Central memory CD8-positive, alpha-beta T cell (primary cell): ENCODE measurements around the gene ELFN1.
A peak's percentile ranks its signal among the peaks of the same experiment; 100 is the strongest.

Experiments
- ATAC-seq: fragments of 150-1000 bp; cut with Tn5 transposase; replicated peaks from 2 replicates; pipeline ENCODE4 v1.10.0; 2022; ENCODE audit warnings: mild to moderate bottlenecking, moderate FRiP score, moderate number of reproducible peaks; ENCODE audit not compliant: poor library complexity, severe bottlenecking; ENCODE audit errors: extremely low read depth
- DNase-seq, 2 donors: peaks; one replicate each; pipeline ENCODE4 v3.0.0; 2021; ENCODE audit warnings: low spot score in 2 of 2
- H3K27ac Mint-ChIP-seq: one replicate; pipeline ENCODE4 v1.8.0; 2022; ENCODE audit warnings: low read depth, mild to moderate bottlenecking, moderate library complexity, mixed read lengths
- H3K27me3 Mint-ChIP-seq: one replicate; pipeline ENCODE4 v1.8.0; 2022; ENCODE audit warnings: mixed read lengths
- H3K36me3 Mint-ChIP-seq: one replicate; pipeline ENCODE4 v1.8.0; 2022; ENCODE audit warnings: mild to moderate bottlenecking, moderate library complexity, mixed read lengths; ENCODE audit not compliant: insufficient read depth
- H3K4me1 Mint-ChIP-seq: one replicate; pipeline ENCODE4 v1.8.0; 2022; ENCODE audit warnings: mixed read lengths
- H3K4me3 Mint-ChIP-seq: one replicate; pipeline ENCODE4 v1.8.0; 2022; ENCODE audit warnings: mild to moderate bottlenecking, moderate library complexity, mixed read lengths
- H3K9me3 Mint-ChIP-seq: one replicate; pipeline ENCODE4 v1.8.0; 2022; ENCODE audit warnings: mixed read lengths

ELFN1 gene

DNA sequence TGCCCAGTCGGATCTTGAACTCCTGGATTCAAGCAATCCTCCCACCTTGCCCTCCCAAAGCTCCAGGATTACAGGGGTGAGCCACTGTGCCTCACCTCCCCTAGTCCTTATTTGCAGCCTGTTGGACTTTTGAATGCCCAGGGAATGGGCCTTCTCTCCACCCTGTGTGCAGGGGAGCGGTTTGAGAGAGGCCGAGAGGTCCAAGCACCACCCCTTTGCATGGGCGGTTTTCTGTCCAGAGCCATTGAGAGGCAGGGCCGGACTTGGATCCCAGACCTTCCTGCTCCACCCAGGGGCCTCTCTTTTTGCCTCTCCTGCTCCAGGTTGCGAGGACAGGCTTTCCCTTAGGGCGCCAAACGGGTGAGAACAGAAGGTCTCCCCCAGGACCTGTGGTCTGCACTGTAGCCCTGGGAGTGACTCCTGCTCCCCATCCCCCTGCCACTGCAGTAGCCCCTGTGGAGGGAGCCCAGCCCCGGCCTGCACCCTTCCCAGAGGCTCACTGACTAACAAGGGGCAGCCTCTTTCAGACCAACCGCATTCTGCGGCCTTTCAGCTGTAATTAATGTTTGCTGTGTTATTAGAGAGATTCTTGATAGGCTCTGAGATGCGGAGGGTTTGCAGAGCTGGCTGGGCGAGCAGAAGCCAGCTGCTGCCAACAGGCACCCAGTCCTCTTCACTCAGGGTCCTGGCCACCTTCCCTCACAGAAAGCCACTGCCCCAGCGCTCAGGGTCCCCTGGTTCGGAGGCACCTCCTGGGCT is 57.9 kb downstream of the ELFN1 start:
- H3K4me3 Mint-ChIP-seq: no peak overlapping the region
- no peaks in the 10 kb centered on the region for H3K9me3 Mint-ChIP-seq
- H3K27me3 Mint-ChIP-seq: peaks cover 46% of the 10 kb centered on the region
- H3K27ac Mint-ChIP-seq: no peak overlapping the region
- DNase-seq (no peak), ATAC-seq (no peak)
- H3K4me1 Mint-ChIP-seq: no peaks in the 10 kb centered on the region
- H3K36me3 Mint-ChIP-seq: no peaks in the 10 kb centered on the region

DNA sequence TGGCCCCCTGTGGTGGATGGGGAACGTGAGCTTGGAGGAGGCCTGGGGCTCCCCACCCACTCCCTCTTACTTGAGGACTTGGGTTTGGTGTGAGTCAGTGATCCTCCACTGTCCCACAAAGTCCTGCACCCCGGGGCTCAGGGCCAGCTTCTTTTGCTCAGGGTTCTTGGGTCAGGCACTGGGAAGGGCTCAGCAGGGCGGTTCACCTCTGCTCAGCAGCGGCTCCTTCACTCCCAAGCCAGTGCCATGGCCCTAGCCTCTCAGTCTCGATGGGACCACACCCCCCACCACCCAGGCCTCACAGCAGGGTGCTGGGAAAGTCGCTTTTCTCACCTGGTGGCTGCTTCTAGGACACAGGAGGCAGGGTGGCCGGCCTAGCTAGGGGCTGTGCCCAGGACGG is 59.1 kb downstream of the ELFN1 start:
- H3K36me3 Mint-ChIP-seq: no peaks in the 10 kb centered on the region
- H3K27ac Mint-ChIP-seq: no peak overlapping the region
- peaks cover 6% of the 10 kb centered on the region for H3K4me1 Mint-ChIP-seq
- peaks cover 54% of the 10 kb centered on the region for H3K27me3 Mint-ChIP-seq
- no peak for ATAC-seq
- no peak overlapping the region for H3K4me3 Mint-ChIP-seq
- H3K9me3 Mint-ChIP-seq: no peaks in the 10 kb centered on the region
- no peak for DNase-seq

GRCh38 chr7:1729773-1730172 is 59.7 kb downstream of the ELFN1 start:
- DNase-seq (no peak), ATAC-seq (no peak)
- peaks cover 49% of the 10 kb centered on the region for H3K27me3 Mint-ChIP-seq
- no peaks in the 10 kb centered on the region for H3K36me3 Mint-ChIP-seq
- H3K4me3 Mint-ChIP-seq: no peak overlapping the region
- H3K9me3 Mint-ChIP-seq: no peaks in the 10 kb centered on the region
- no peak overlapping the region for H3K27ac Mint-ChIP-seq
- H3K4me1 Mint-ChIP-seq: peaks cover 6% of the 10 kb centered on the region

GRCh38 chr7:1732072-1732471 is 62.0 kb downstream of the ELFN1 start:
- no peak for DNase-seq
- Mint-ChIP-seq H3K36me3 (no peaks in the 10 kb centered on the region), H3K4me1 (peaks cover 6% of the 10 kb centered on the region), H3K4me3 (no peak overlapping the region), H3K27me3 (peaks cover 36% of the 10 kb centered on the region), H3K9me3 (no peaks in the 10 kb centered on the region), H3K27ac (no peak overlapping the region)
- no peak for ATAC-seq

DNA sequence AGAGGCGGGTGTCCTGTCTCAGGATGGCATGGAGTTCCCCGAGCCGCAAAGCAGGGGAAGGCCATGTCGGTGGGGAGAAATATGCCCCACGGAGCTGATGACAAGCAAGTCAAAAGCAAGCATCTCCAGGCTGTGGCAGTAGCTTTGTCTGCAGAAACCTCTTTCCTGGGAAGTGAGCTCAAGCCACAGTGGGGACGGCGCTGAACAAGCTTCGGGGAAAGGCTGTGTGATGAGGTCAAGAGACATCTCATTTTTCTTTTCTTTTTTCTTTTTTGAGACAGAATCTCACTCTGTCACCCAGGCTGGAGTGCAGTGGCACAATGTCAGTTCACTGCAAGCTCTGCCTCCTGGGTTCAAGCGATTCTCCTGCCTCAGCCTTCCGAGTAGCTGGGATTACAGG is 62.6 kb downstream of the ELFN1 start:
- ATAC-seq (no peak), DNase-seq (no peak)
- Mint-ChIP-seq H3K4me1 (peaks cover 6% of the 10 kb centered on the region), H3K4me3 (no peak overlapping the region), H3K27ac (peak overlapping the region; percentile 22), H3K36me3 (no peaks in the 10 kb centered on the region), H3K9me3 (no peaks in the 10 kb centered on the region), H3K27me3 (peaks cover 31% of the 10 kb centered on the region)

- H3K27me3 Mint-ChIP-seq: peaks cover 32% of the 10 kb centered on the region
- H3K36me3 Mint-ChIP-seq: no peaks in the 10 kb centered on the region
- no peaks in the 10 kb centered on the region for H3K9me3 Mint-ChIP-seq
- peak; percentile 40 for ATAC-seq
- peaks cover 10% of the 10 kb centered on the region for H3K4me1 Mint-ChIP-seq
- no peak overlapping the region for H3K4me3 Mint-ChIP-seq
- H3K27ac Mint-ChIP-seq: peak overlapping the region; percentile 22
- DNase-seq: no peak
Measured at GRCh38 chr7:1733206-1733907, 63.3 kb downstream of the ELFN1 start.

GRCh38 chr7:1733908-1734730 is 64.0 kb downstream of the ELFN1 start:
- ATAC-seq: no peak
- Mint-ChIP-seq H3K9me3 (no peaks in the 10 kb centered on the region), H3K4me1 (peaks cover 17% of the 10 kb centered on the region)

DNA sequence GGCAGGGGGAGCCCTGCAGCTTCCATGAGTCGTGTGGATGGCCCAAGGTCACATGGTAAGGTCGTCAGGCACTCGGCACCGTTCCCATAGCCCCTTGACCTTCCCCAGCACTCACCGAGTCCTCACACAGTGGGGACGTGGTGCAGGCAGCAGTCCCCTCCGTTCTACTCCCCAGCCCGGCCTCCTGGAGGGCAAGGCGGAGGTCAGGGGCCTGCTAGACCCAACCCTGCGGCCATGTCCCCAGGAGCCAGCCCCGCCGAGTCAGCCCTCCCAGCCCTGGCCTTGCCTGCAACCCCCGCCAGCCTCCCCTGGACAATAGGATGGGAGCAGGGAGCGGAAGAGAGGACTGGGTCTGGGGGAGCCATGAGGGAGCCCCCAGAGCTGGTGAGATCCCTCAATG is 65.2 kb downstream of the ELFN1 start:
- H3K9me3 Mint-ChIP-seq: no peaks in the 10 kb centered on the region
- no peak for ATAC-seq

More at GRCh38 chr7:1733908-1734730, 64.0 kb downstream of the ELFN1 start:
- DNase-seq: no peak
- H3K27me3 Mint-ChIP-seq: peaks cover 40% of the 10 kb centered on the region
- no peaks in the 10 kb centered on the region for H3K36me3 Mint-ChIP-seq
- no peak overlapping the region for H3K27ac Mint-ChIP-seq
- no peak overlapping the region for H3K4me3 Mint-ChIP-seq

DNA sequence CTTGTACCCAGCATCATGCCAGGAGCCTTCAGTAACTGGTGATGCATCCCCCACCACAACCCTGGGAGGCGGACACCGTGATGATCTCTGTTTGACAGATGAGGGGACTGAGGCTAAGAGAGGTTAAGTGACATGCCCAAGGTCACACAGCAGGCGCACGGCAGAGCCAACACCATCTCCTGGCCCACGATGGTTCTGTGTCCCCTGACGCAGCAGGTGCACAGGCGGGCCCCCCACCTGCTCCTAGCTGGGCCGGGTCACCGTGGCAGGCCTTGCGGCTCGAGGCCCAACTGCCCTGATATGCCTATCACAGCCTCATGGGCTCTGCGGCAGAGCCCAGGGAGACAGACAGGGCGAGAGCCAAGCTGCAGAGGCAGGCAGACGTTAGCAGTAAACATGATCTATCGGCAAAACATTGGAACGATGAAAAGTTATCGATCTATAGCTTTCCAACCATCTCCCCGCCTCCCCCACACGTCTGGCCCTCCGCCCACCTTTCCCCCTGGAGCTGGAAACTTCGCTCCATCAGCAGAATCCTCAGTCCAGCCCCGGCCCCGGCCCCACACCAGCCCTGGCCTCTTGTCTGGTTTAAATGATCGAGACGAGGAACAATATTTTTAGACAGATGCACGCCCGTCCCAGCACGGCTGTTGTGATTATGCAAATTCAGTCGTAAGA is 65.9 kb downstream of the ELFN1 start:
- Mint-ChIP-seq H3K36me3 (no peaks in the 10 kb centered on the region), H3K27me3 (peaks cover 46% of the 10 kb centered on the region), H3K4me3 (no peak overlapping the region), H3K27ac (no peak overlapping the region), H3K9me3 (no peaks in the 10 kb centered on the region), H3K4me1 (peaks cover 17% of the 10 kb centered on the region)
- no peak for ATAC-seq
- no peak for DNase-seq

More for the DNA sequence above, 65.2 kb downstream of the ELFN1 start:
- DNase-seq: no peak
- Mint-ChIP-seq H3K4me1 (peaks cover 17% of the 10 kb centered on the region), H3K4me3 (no peak overlapping the region), H3K27ac (no peak overlapping the region), H3K36me3 (no peaks in the 10 kb centered on the region), H3K27me3 (peaks cover 46% of the 10 kb centered on the region)

- Mint-ChIP-seq H3K4me1 (peaks cover 21% of the 10 kb centered on the region), H3K27me3 (peaks cover 45% of the 10 kb centered on the region), H3K36me3 (no peaks in the 10 kb centered on the region), H3K27ac (no peak overlapping the region), H3K9me3 (no peaks in the 10 kb centered on the region), H3K4me3 (no peak overlapping the region)
- ATAC-seq: no peak
- DNase-seq: no peak
Measured at GRCh38 chr7:1736484-1736817, 66.4 kb downstream of the ELFN1 start.

DNA sequence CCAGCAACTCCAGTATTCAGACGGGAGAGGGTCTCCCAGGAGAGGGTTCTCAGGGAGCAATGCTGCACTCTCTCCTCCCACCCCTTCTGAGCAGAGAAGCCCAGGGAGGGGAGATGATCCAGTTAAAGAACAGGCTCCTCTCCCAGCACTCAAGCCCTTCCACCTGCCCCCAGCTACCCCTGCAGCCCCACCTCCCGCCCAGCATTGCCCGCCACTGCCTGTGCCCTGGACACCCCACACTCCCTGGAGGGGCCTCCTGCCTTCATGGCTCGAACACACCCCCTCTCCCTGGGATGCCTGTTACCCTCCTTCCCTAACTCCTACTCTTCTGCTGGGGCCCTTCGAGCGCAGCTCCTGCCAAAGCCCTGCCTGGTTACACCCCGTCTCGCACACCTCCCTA is 66.8 kb downstream of the ELFN1 start:
- H3K9me3 Mint-ChIP-seq: no peaks in the 10 kb centered on the region
- H3K27me3 Mint-ChIP-seq: peaks cover 41% of the 10 kb centered on the region
- DNase-seq (no peak), ATAC-seq (no peak)
- no peak overlapping the region for H3K4me3 Mint-ChIP-seq
- no peaks in the 10 kb centered on the region for H3K36me3 Mint-ChIP-seq
- no peak overlapping the region for H3K27ac Mint-ChIP-seq
- H3K4me1 Mint-ChIP-seq: peaks cover 25% of the 10 kb centered on the region

GRCh38 chr7:1737523-1737922 is 67.4 kb downstream of the ELFN1 start:
- peaks cover 28% of the 10 kb centered on the region for H3K4me1 Mint-ChIP-seq
- DNase-seq (no peak), ATAC-seq (no peak)
- H3K36me3 Mint-ChIP-seq: no peaks in the 10 kb centered on the region
- no peak overlapping the region for H3K27ac Mint-ChIP-seq
- H3K9me3 Mint-ChIP-seq: no peaks in the 10 kb centered on the region
- peaks cover 34% of the 10 kb centered on the region for H3K27me3 Mint-ChIP-seq
- no peak overlapping the region for H3K4me3 Mint-ChIP-seq
